Fibroblast of lung (primary cell): ENCODE measurements around the gene FHIT. TPM values are rescaled to one million over a fixed set of nuclear protein-coding genes. Genes with fewer than 3 reads are reported as not detected.

Source experiments
- DNase-seq, 2 donors: peaks; one replicate each; pipeline versions ENCODE4 v3.0.0 to v3.0.0-alpha.2; 2010; ENCODE audit warnings: low read depth in 2 of 2
- H2AFZ ChIP-seq: 2 replicates; pipeline ENCODE4 v1.5.1; 2012; ENCODE audit warnings: low read length, control low read depth, inconsistent platforms
- H3K27ac ChIP-seq: 2 replicates; pipeline ENCODE4 v1.5.1; 2011; ENCODE audit warnings: low read length, control low read depth; ENCODE audit not compliant: insufficient read depth
- H3K27me3 ChIP-seq: 2 replicates; pipeline ENCODE4 v1.5.1; 2011; ENCODE audit warnings: mild to moderate bottlenecking, low read length; ENCODE audit not compliant: control insufficient read depth, insufficient read depth
- H3K36me3 ChIP-seq: 2 replicates; pipeline ENCODE4 v1.5.1; 2011; ENCODE audit warnings: low read length; ENCODE audit not compliant: control insufficient read depth, insufficient read depth
- H3K4me1 ChIP-seq: 2 replicates; pipeline ENCODE4 v1.5.1; 2011; ENCODE audit warnings: low read length; ENCODE audit not compliant: control insufficient read depth, insufficient read depth; ENCODE audit errors: extremely low read depth
- H3K4me2 ChIP-seq: 2 replicates; pipeline ENCODE4 v1.5.1; 2011; ENCODE audit warnings: low read length, control low read depth; ENCODE audit not compliant: insufficient read depth; ENCODE audit errors: extremely low read depth
- H3K4me3 ChIP-seq, 4 experiments: fragments of 200-600 bp in 1 of 4; sonication (generic) in 1 of 4; replicated peaks in 1 of 4; 2 replicates each; pipeline ENCODE4 v1.5.1; 2011 to 2016; ENCODE audit warnings: low read length in 4 of 4, low read depth in 3 of 4, mild to moderate bottlenecking in 3 of 4, control low read depth in 2 of 4, inconsistent platforms in 1 of 4, mixed read lengths in 1 of 4; ENCODE audit not compliant: insufficient read depth in 1 of 4; ENCODE audit errors: control extremely low read depth in 1 of 4
- H3K79me2 ChIP-seq: 2 replicates; pipeline ENCODE4 v1.5.1; 2012; ENCODE audit warnings: mild to moderate bottlenecking, low read length, inconsistent platforms; ENCODE audit not compliant: control insufficient read depth, insufficient read depth
- H3K9ac ChIP-seq: 2 replicates; pipeline ENCODE4 v1.5.1; 2011; ENCODE audit warnings: mild to moderate bottlenecking, low read length, control low read depth; ENCODE audit not compliant: insufficient read depth
- H3K9me3 ChIP-seq: 2 replicates; pipeline ENCODE4 v1.5.1; 2012; ENCODE audit warnings: low read depth, low read length; ENCODE audit not compliant: control insufficient read depth, insufficient read depth
- H4K20me1 ChIP-seq: 2 replicates; pipeline ENCODE4 v1.5.1; 2011; ENCODE audit warnings: low read length; ENCODE audit not compliant: control insufficient read depth, insufficient read depth; ENCODE audit errors: extremely low read depth
- CTCF ChIP-seq, 2 donors: IDR thresholded peaks in 1 of 2; conservative IDR thresholded peaks in 1 of 2; 1 replicate in 1 of 2; 2 replicates in 1 of 2; pipeline ENCODE4 v1.5.1; 2011 to 2012; ENCODE audit warnings: low read length in 2 of 2, control low read depth in 1 of 2, inconsistent platforms in 1 of 2, low read depth in 1 of 2, mild to moderate bottlenecking in 1 of 2
- EZH2 ChIP-seq: IDR thresholded peaks from 2 replicates; pipeline ENCODE4 v1.5.1; 2012; ENCODE audit warnings: low read length, control low read depth, mild to moderate bottlenecking; ENCODE audit errors: missing control alignments
- polyA plus RNA-seq, 2 donors: library from polyadenylated mRNA; depleted of rRNA in 1 of 2; stranded (reverse) in 1 of 2; unstranded in 1 of 2; fragments of >200 nt; gene quantifications; 2 replicates each; pipeline ENCODE4 v1.2.1, GENCODE V29; 2011 to 2012; ENCODE audit warnings: missing spikeins in 1 of 2
- total RNA-seq: library from RNA; depleted of rRNA; stranded (reverse); fragments of >200 nt; gene quantifications from 2 replicates; pipeline ENCODE4 v1.2.1, GENCODE V29; 2014

The FHIT gene
- total and polyA plus RNA-seq, 2 donors (not counting 1 experiment from before 2014, with no cell fraction given) = 0.79 to 2.1 TPM

DNA sequence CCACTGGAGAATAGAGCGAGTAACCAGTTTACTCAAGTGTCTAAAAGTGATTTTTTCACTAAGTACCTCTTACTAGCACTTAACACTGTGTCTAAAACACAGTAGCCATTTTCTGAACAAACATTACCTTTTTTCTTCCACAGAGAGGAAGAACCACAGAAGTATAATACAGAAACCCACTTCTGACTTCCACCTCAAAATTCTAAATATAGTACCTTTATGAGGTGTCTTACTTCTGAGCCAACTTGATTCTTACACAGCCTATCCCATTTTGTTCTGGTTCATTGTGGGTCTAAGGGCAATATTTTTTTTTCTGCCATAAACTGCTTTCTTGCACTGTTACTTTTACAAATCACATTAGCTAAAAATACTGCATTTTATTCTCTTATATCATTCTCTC lies 821.0 kb downstream of the FHIT start:
- no peaks in the 10 kb centered on the region for H3K4me1 ChIP-seq
- H2AFZ ChIP-seq = no peak overlapping the region
- no peak for DNase-seq
- no peak overlapping the region for H3K27ac ChIP-seq
- H4K20me1 ChIP-seq = no peaks in the 10 kb centered on the region
- H3K9ac ChIP-seq = no peak overlapping the region
- H3K79me2 ChIP-seq = no peaks in the 10 kb centered on the region
- no peaks in the 10 kb centered on the region for H3K36me3 ChIP-seq
- H3K4me2 ChIP-seq = no peak overlapping the region
- H3K4me3 ChIP-seq = no peak overlapping the region
- no peaks in the 10 kb centered on the region for H3K9me3 ChIP-seq
- TF ChIP-seq EZH2 (no peak), CTCF (conservative IDR thresholded peaks at IDR 0.05 in 1 of 2, IDR thresholded peaks at IDR 0.05 in 1 of 2; ENCODE audit: low read depth in 1 of 2, low read length in 2 of 2) (no peak)
- H3K27me3 ChIP-seq = no peaks in the 10 kb centered on the region

GRCh38 chr3:60427109-60427508 lies 824.1 kb downstream of the FHIT start:
- Histone ChIP-seq H3K9ac (no peak overlapping the region), H4K20me1 (no peaks in the 10 kb centered on the region), H3K79me2 (no peaks in the 10 kb centered on the region), H3K4me3 (no peak overlapping the region), H3K36me3 (no peaks in the 10 kb centered on the region), H3K9me3 (no peaks in the 10 kb centered on the region), H3K4me2 (no peak overlapping the region), H2AFZ (no peak overlapping the region), H3K27me3 (no peaks in the 10 kb centered on the region), H3K4me1 (no peaks in the 10 kb centered on the region), H3K27ac (no peak overlapping the region)
- no peak for DNase-seq
- no peak for TF ChIP-seq EZH2
- TF ChIP-seq CTCF (conservative IDR thresholded peaks at IDR 0.05 in 1 of 2, IDR thresholded peaks at IDR 0.05 in 1 of 2; ENCODE audit: low read depth in 1 of 2, low read length in 2 of 2) = no peak

GRCh38 chr3:60424942-60425341 lies 826.3 kb downstream of the FHIT start:
- H3K4me3 ChIP-seq = no peak overlapping the region
- H3K4me1 ChIP-seq = no peaks in the 10 kb centered on the region
- no peak overlapping the region for H3K9ac ChIP-seq
- no peak for TF ChIP-seq CTCF (conservative IDR thresholded peaks at IDR 0.05 in 1 of 2, IDR thresholded peaks at IDR 0.05 in 1 of 2; ENCODE audit: low read depth in 1 of 2, low read length in 2 of 2)
- no peak for TF ChIP-seq EZH2
- DNase-seq = no peak
- H3K79me2 ChIP-seq = no peaks in the 10 kb centered on the region
- H3K36me3 ChIP-seq = no peaks in the 10 kb centered on the region
- no peaks in the 10 kb centered on the region for H3K9me3 ChIP-seq
- no peak overlapping the region for H3K4me2 ChIP-seq
- no peak overlapping the region for H3K27ac ChIP-seq
- no peaks in the 10 kb centered on the region for H4K20me1 ChIP-seq
- no peak overlapping the region for H2AFZ ChIP-seq
- no peaks in the 10 kb centered on the region for H3K27me3 ChIP-seq
